Mesenchymal stem cell (in vitro differentiated cells and primary cell): Measurements from ENCODE around the gene PNLIPRP1.

Source experiments
- DNase-seq: peaks from one replicate; pipeline ENCODE4 v3.0.0-alpha.2; 2013
- H2AFZ ChIP-seq: one replicate; pipeline ENCODE4 v1.6.1; 2013; ENCODE audit warnings: low read depth, mild to moderate bottlenecking, control low read depth, inconsistent platforms, low read length, moderate library complexity
- H2AK5ac ChIP-seq: 2 replicates; pipeline ENCODE4 v1.6.1; 2013; ENCODE audit warnings: low read length, moderate library complexity, mild to moderate bottlenecking, inconsistent platforms; ENCODE audit not compliant: severe bottlenecking
- H2BK120ac ChIP-seq: one replicate; pipeline ENCODE4 v1.6.1; 2013; ENCODE audit warnings: low read depth, mild to moderate bottlenecking, inconsistent platforms, low read length, moderate library complexity
- H2BK12ac ChIP-seq, 2 experiments: one replicate each; pipeline ENCODE4 v1.6.1; 2013; ENCODE audit warnings: inconsistent platforms in 2 of 2, low read length in 2 of 2, mild to moderate bottlenecking in 2 of 2, moderate library complexity in 2 of 2, control low read depth in 1 of 2
- H2BK15ac ChIP-seq: one replicate; pipeline ENCODE4 v1.6.1; 2013; ENCODE audit warnings: mild to moderate bottlenecking, low read depth, inconsistent platforms; ENCODE audit not compliant: poor library complexity, severe bottlenecking
- H2BK5ac ChIP-seq: 2 replicates; pipeline ENCODE4 v1.6.1; 2013; ENCODE audit warnings: low read depth, mild to moderate bottlenecking, low read length, control low read depth, inconsistent platforms; ENCODE audit not compliant: poor library complexity, severe bottlenecking
- H3K14ac ChIP-seq, 2 experiments: one replicate each; pipeline ENCODE4 v1.6.1; 2013; ENCODE audit warnings: inconsistent platforms in 2 of 2, low read length in 2 of 2, control low read depth in 1 of 2, mild to moderate bottlenecking in 1 of 2, moderate library complexity in 1 of 2
- H3K18ac ChIP-seq, 2 experiments: one replicate each; pipeline ENCODE4 v1.6.1; 2013; ENCODE audit warnings: inconsistent platforms in 2 of 2, low read length in 2 of 2, control low read depth in 1 of 2, low read depth in 1 of 2, mild to moderate bottlenecking in 1 of 2
- H3K23ac ChIP-seq, 2 experiments: one replicate each; pipeline ENCODE4 v1.6.1; 2013; ENCODE audit warnings: inconsistent platforms in 2 of 2, low read length in 2 of 2, mild to moderate bottlenecking in 2 of 2, moderate library complexity in 2 of 2, control low read depth in 1 of 2
- H3K27ac ChIP-seq: 2 replicates; pipeline ENCODE4 v1.5.1; 2013; ENCODE audit warnings: mild to moderate bottlenecking, moderate library complexity, low read length, control low read depth, inconsistent platforms; ENCODE audit not compliant: poor library complexity, severe bottlenecking
- H3K27me3 ChIP-seq, 2 experiments: 2 replicates each; pipeline versions ENCODE4 v1.6.1 to v1.7.0; 2013; ENCODE audit warnings: low read length in 2 of 2, mild to moderate bottlenecking in 2 of 2, moderate library complexity in 2 of 2, control low read depth in 1 of 2, inconsistent platforms in 1 of 2; ENCODE audit not compliant: control insufficient read depth in 1 of 2, insufficient read depth in 1 of 2
- H3K36me3 ChIP-seq, 2 experiments: 2 replicates each; pipeline versions ENCODE4 v1.6.1 to v1.7.0; 2013; ENCODE audit warnings: low read length in 2 of 2, control low read depth in 1 of 2, inconsistent platforms in 1 of 2, low read depth in 1 of 2, mild to moderate bottlenecking in 1 of 2; ENCODE audit not compliant: insufficient read depth in 2 of 2, control insufficient read depth in 1 of 2
- H3K4ac ChIP-seq, 2 experiments: one replicate each; pipeline ENCODE4 v1.6.1; 2013; ENCODE audit warnings: inconsistent platforms in 2 of 2, low read length in 2 of 2, mild to moderate bottlenecking in 2 of 2, moderate library complexity in 2 of 2, control low read depth in 1 of 2, low read depth in 1 of 2
- H3K4me1 ChIP-seq: 2 replicates; pipeline ENCODE4 v1.6.1; 2013; ENCODE audit warnings: low read depth, low read length, control low read depth; ENCODE audit not compliant: control insufficient read depth, insufficient read depth
- H3K4me2 ChIP-seq: 2 replicates; pipeline ENCODE4 v1.6.1; 2013; ENCODE audit warnings: low read length, mild to moderate bottlenecking, inconsistent platforms; ENCODE audit not compliant: poor library complexity, severe bottlenecking
- H3K4me3 ChIP-seq, 2 experiments: 2 replicates each; pipeline versions ENCODE4 v1.5.1 to v1.7.0; 2013; ENCODE audit warnings: low read length in 2 of 2, mild to moderate bottlenecking in 2 of 2, control low read depth in 1 of 2, low read depth in 1 of 2; ENCODE audit not compliant: insufficient read depth in 1 of 2
- H3K79me1 ChIP-seq: replicated peaks from 2 replicates; pipeline ENCODE4 v1.6.1; 2013; ENCODE audit warnings: mild to moderate bottlenecking, control low read depth, low read length, inconsistent platforms; ENCODE audit not compliant: poor library complexity, severe bottlenecking
- H3K9ac ChIP-seq: 2 replicates; pipeline ENCODE4 v1.7.0; 2013; ENCODE audit warnings: mild to moderate bottlenecking, low read length, moderate library complexity
- H3K9me3 ChIP-seq: 2 replicates; pipeline ENCODE4 v1.7.0; 2013; ENCODE audit warnings: mild to moderate bottlenecking, low read length; ENCODE audit not compliant: control insufficient read depth
- H4K8ac ChIP-seq: one replicate; pipeline ENCODE4 v1.6.1; 2013; ENCODE audit warnings: inconsistent platforms, mild to moderate bottlenecking, low read length, moderate library complexity
- H4K91ac ChIP-seq: one replicate; pipeline ENCODE4 v1.6.1; 2013; ENCODE audit warnings: mild to moderate bottlenecking, low read length, inconsistent platforms
- WGBS: methylation state at CpG from one replicate; pipeline ENCODE4 v1.1.7; 2013; ENCODE audit warnings: mixed read lengths; 5-methylcytosine and 5-hydroxymethylcytosine counted together

The PNLIPRP1 gene

GRCh38 chr10:116593139-116593740 lies 2.5 kb downstream of the PNLIPRP1 start:
- WGBS = 83% methylated on average over 5 of the region's 5 CpGs
- Histone ChIP-seq H3K23ac (no peak overlapping the region), H3K4me3 (no peak overlapping the region), H3K79me1 (no peaks in the 10 kb centered on the region), H3K9me3 (peaks cover 4% of the 10 kb centered on the region), H3K4me2 (no peak overlapping the region), H2BK15ac (no peak overlapping the region), H2AFZ (no peak overlapping the region), H3K4ac (no peak overlapping the region), H3K27ac (no peak overlapping the region), H3K36me3 (no peaks in the 10 kb centered on the region), H4K91ac (no peak overlapping the region), H2BK5ac (no peak overlapping the region), H2BK120ac (no peak overlapping the region), H3K27me3 (peaks cover 4 to 14% of the 10 kb centered on the region in 2 experiments), H3K9ac (no peak overlapping the region), H2BK12ac (no peak overlapping the region), H2AK5ac (no peak overlapping the region), H4K8ac (no peak overlapping the region), H3K4me1 (no peaks in the 10 kb centered on the region), H3K18ac (no peak overlapping the region), H3K14ac (no peak overlapping the region)
- DNase-seq = no peak

GRCh38 chr10:116594525-116595035 lies 3.8 kb downstream of the PNLIPRP1 start:
- H3K23ac ChIP-seq = no peak overlapping the region

GRCh38 chr10:116596062-116596461 lies 5.3 kb downstream of the PNLIPRP1 start:
- Histone ChIP-seq H3K18ac (no peak overlapping the region), H3K79me1 (no peaks in the 10 kb centered on the region), H3K27me3 (peaks cover 13 to 18% of the 10 kb centered on the region in 2 experiments), H3K9ac (no peak overlapping the region), H3K14ac (no peak overlapping the region), H2BK15ac (no peak overlapping the region), H3K9me3 (no peaks in the 10 kb centered on the region), H3K4me1 (no peaks in the 10 kb centered on the region), H2BK120ac (no peak overlapping the region), H3K27ac (no peak overlapping the region), H3K4me2 (no peak overlapping the region), H3K4ac (no peak overlapping the region), H2AK5ac (no peak overlapping the region), H4K91ac (no peak overlapping the region), H4K8ac (no peak overlapping the region), H3K4me3 (no peak overlapping the region), H2BK12ac (no peak overlapping the region), H2BK5ac (no peak overlapping the region), H2AFZ (no peak overlapping the region), H3K36me3 (no peaks in the 10 kb centered on the region), H3K23ac (no peak overlapping the region)
- DNase-seq = no peak
- 21% methylated on average over 1 of the region's 2 CpGs for WGBS

More at GRCh38 chr10:116594525-116595035, 3.8 kb downstream of the PNLIPRP1 start:
- Histone ChIP-seq H2BK5ac (no peak overlapping the region), H3K4me1 (no peaks in the 10 kb centered on the region), H3K4me3 (no peak overlapping the region), H3K14ac (no peak overlapping the region), H3K79me1 (no peaks in the 10 kb centered on the region), H3K27me3 (peaks cover 8 to 14% of the 10 kb centered on the region in 2 experiments), H3K27ac (no peak overlapping the region), H2AFZ (no peak overlapping the region), H4K8ac (no peak overlapping the region), H3K36me3 (no peaks in the 10 kb centered on the region), H2BK12ac (no peak overlapping the region), H3K4ac (no peak overlapping the region), H3K18ac (no peak overlapping the region), H2BK15ac (no peak overlapping the region), H2BK120ac (no peak overlapping the region), H4K91ac (no peak overlapping the region), H3K9me3 (no peaks in the 10 kb centered on the region), H3K4me2 (no peak overlapping the region), H3K9ac (no peak overlapping the region), H2AK5ac (no peak overlapping the region)
- no peak for DNase-seq
- 80% methylated on average over 3 of the region's 7 CpGs for WGBS

- H3K23ac ChIP-seq = no peak overlapping the region
Measured at GRCh38 chr10:116597543-116597942, 6.8 kb downstream of the PNLIPRP1 start.

More at GRCh38 chr10:116597543-116597942, 6.8 kb downstream of the PNLIPRP1 start:
- 68% methylated on average over 5 of the region's 5 CpGs for WGBS
- DNase-seq = no peak
- peaks cover 13 to 18% of the 10 kb centered on the region in 2 experiments for H3K27me3 ChIP-seq
- H3K79me1 ChIP-seq = no peaks in the 10 kb centered on the region
- H2BK15ac ChIP-seq = no peak overlapping the region
- no peaks in the 10 kb centered on the region for H3K4me1 ChIP-seq
- no peaks in the 10 kb centered on the region for H3K9me3 ChIP-seq
- no peak overlapping the region for H4K8ac ChIP-seq
- H3K9ac ChIP-seq = no peak overlapping the region
- H4K91ac ChIP-seq = no peak overlapping the region
- H3K4ac ChIP-seq = no peak overlapping the region
- H3K4me2 ChIP-seq = no peak overlapping the region
- H3K14ac ChIP-seq = no peak overlapping the region
- H2BK120ac ChIP-seq = no peak overlapping the region
- H3K36me3 ChIP-seq = no peaks in the 10 kb centered on the region
- no peak overlapping the region for H2AK5ac ChIP-seq
- H3K4me3 ChIP-seq = no peak overlapping the region
- H3K18ac ChIP-seq = no peak overlapping the region
- no peak overlapping the region for H2BK5ac ChIP-seq
- no peak overlapping the region for H2BK12ac ChIP-seq
- no peak overlapping the region for H2AFZ ChIP-seq
- H3K27ac ChIP-seq = no peak overlapping the region
